Choroid plexus epithelial cell (primary cell): ENCODE measurements around the gene SLC35F3.
"Not testable (repeated sequence)": the region's sequence is repeated elsewhere in the genome, so short reads cannot be mapped to it uniquely, and the experiment has no call there.

Experiments
- DNase-seq: peaks from one replicate; pipeline ENCODE4 v3.0.0-alpha.2; 2010; ENCODE audit warnings: low read depth
- H3K4me3 ChIP-seq: 2 replicates; pipeline ENCODE4 v1.5.1; 2011; ENCODE audit warnings: low read depth, mild to moderate bottlenecking, control low read depth, low read length, moderate library complexity
- TF ChIP-seq, protein P1 (sequence below): conservative IDR thresholded peaks from 2 replicates; pipeline ENCODE4 v1.5.1; 2011; ENCODE audit warnings: low read depth, mild to moderate bottlenecking, control low read depth, inconsistent platforms, low read length, moderate library complexity

Gene SLC35F3

DNA sequence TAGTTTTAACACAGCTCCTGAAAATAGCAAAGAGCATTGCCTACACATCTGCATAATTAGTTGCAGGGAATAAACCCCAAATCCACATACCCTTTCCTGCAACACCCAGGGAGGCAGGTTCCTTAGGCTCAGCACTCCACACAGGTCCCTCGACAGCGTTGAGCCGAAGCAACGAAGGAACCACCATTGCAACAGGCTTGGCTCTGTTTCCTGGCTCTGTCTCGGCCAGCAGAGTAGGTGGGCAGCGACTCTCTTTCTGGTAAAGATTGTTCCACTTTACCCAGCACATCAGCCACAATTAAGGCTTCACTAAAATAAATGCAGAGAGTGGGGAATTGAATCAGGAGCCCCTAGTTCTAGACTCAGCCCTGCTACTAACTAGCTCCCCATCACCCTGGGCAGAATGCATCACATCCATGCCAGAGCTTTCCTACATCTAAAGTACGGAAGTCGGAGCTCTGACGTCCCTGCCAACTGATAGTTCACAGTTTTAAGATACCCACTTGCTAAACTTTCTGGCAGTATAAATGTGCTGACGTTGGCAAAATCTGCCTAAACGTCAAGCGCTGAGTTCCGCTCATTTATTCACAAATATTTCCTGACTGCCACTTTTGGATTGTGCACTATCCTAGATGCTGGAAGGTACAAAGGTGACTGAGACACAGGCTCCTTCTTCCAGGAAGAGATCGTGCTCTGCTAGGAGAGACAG is 389.8 kb downstream of the SLC35F3 start:
- DNase-seq = no peak
- no peak overlapping the region for H3K4me3 ChIP-seq
- TF ChIP-seq, protein P1, sequence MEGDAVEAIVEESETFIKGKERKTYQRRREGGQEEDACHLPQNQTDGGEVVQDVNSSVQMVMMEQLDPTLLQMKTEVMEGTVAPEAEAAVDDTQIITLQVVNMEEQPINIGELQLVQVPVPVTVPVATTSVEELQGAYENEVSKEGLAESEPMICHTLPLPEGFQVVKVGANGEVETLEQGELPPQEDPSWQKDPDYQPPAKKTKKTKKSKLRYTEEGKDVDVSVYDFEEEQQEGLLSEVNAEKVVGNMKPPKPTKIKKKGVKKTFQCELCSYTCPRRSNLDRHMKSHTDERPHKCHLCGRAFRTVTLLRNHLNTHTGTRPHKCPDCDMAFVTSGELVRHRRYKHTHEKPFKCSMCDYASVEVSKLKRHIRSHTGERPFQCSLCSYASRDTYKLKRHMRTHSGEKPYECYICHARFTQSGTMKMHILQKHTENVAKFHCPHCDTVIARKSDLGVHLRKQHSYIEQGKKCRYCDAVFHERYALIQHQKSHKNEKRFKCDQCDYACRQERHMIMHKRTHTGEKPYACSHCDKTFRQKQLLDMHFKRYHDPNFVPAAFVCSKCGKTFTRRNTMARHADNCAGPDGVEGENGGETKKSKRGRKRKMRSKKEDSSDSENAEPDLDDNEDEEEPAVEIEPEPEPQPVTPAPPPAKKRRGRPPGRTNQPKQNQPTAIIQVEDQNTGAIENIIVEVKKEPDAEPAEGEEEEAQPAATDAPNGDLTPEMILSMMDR = no peak

DNA sequence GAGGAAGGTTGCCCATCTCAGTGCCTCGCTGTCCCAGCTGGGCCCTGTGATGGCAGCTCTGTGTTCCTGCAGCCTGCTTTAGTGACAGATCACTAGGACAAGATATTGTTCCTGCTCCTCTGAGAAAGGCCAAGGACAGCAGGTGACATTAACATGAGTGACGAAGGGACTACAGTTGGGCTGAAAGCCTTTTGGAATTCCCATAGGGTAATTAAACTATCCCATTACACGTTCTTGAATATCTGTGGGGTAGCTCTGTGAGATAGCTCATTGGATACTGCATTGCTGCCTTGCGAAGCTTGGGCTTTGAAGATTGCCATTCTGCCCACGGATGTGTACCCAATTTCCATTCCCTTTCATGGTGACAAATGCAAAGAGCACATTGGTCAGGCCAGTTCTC is 390.6 kb downstream of the SLC35F3 start:
- no peak overlapping the region for H3K4me3 ChIP-seq
- no peak for DNase-seq
- TF ChIP-seq, protein P1 = no peak

DNA sequence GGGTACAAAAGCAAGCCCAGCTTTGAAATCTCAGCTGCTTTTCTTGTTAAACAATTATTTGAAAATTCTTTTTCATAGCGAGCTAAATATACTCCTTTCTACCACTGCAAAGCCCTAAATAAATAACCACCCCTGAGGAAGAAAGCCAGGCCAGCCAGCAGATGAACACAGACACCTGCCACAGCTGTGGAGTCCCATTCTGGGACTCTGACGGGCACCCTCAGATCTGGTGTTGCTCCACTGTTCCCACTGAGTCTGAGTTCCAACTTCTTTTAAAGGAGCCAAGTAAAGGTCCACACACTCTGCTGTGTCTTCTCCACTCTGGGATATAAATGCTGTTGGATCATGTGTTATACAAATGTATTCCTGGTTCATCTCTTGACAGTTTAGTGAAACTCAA is 391.1 kb downstream of the SLC35F3 start:
- TF ChIP-seq, protein P1 = no peak
- no peak for DNase-seq
- H3K4me3 ChIP-seq = no peak overlapping the region

DNA sequence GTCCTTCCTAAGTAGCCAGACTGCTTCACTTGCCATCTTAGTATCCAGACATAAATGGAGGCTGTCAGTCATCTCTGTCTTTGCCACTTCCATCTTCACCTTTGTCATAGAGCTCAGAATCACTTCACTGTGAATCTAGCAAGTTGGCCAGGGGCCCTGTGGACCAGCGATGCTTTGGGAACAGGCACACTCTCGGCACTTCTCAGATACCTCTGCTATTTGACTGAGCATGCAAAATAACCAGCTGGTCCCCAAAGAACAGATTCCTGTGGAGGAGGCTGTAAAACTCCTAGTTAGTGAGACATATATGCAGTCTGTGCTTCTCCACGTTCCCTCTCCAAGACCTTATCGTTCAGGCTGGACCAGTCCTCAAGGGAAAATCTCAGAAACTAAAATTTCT is 392.0 kb downstream of the SLC35F3 start:
- DNase-seq = no peak
- no peak overlapping the region for H3K4me3 ChIP-seq
- TF ChIP-seq, protein P1 = no peak

DNA sequence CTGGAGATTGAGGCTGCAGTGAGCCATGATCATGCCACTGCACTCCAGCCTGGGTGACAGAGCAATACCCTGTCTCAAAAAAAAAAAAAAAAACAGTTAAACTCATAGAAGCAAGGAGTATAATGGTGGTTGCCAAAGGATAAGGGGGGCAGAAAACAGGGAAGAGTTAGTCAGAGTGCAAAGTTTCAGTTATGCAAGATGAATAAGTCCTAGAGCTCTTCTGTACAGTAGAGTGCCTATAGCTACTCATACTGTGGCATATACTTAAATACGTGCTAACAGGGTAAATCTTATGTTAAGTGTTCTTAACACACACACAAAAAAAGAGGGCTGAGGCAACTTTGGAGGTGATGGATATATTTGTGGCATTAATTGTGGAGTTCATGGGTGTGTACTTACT is 393.2 kb downstream of the SLC35F3 start:
- no peak overlapping the region for H3K4me3 ChIP-seq
- DNase-seq = no peak
- TF ChIP-seq, protein P1 = no peak

DNA sequence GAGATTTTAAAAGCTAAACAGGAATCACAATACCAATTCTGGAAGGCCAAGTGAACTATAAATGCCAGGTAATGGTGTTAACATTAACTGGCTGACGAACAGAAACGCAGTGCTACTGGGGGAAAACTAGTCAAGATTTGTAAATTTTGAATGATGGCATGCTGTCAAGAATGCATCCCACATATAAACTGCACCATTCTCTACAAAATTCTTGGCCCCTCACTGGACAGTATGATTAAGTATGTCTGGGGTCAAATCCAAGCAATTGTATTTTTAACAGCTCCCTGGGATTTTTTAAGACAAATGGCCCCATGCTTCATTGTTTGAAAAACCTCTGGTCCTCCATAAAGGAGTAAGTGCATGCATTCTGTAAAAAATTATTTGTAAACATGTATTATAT is 395.6 kb downstream of the SLC35F3 start:
- no peak overlapping the region for H3K4me3 ChIP-seq
- TF ChIP-seq, protein P1 = no peak
- no peak for DNase-seq

DNA sequence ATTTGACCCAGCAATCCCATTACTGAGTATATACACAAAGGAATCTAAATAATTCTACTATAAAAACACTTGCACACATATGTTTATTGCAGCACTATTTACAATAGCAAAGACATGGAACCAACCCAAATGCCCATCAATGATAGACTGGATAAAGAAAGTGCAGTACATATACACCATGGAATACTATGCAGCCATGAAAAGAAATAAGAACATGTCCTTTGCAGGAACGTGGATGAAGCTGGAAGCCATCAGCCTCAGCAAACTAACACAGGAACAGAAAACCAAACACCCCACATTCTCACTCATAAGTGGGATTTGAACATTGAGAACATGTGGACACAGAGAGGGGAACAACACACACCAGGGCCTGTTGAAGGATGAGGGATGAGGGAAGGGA is 397.2 kb downstream of the SLC35F3 start:
- not testable (repeated sequence) for DNase-seq, H3K4me3 ChIP-seq
